ENCODE data around the gene MAMDC4. TPM values are rescaled to one million over a fixed set of nuclear protein-coding genes. Genes with fewer than 3 reads are reported as not detected.
A peak's percentile ranks its signal among the peaks of the same experiment; 100 is the strongest.

The MAMDC4 gene
- total and polyA plus RNA-seq, 4 donors: 1.6 to 15.9 (median 12.2) TPM

- Histone ChIP-seq H3K4me1 (ENCODE audit: control insufficient read depth, insufficient read depth, low read length) (peaks cover 36% of the 10 kb centered on the region), H3K27me3 (ENCODE audit: control insufficient read depth, insufficient read depth, low read length) (peaks cover 16% of the 10 kb centered on the region), H3K4me3 (ENCODE audit: low read depth, low read length) (peak overlapping the region; percentile 91), H3K9me3 (ENCODE audit: control insufficient read depth, insufficient read depth, low read length) (no peaks in the 10 kb centered on the region), H3K27ac (ENCODE audit: low read depth, low read length) (peak overlapping the region; percentile 98), H3K36me3 (ENCODE audit: control insufficient read depth, insufficient read depth, low read length) (peaks cover 80% of the 10 kb centered on the region)
- WGBS (ENCODE audit: insufficient coverage): 38% methylated on average over 43 of the region's 43 CpGs
- DNase-seq (ENCODE audit: low read depth in 4 of 6, low spot score in 6 of 6): no peak
These were observed 1.9 kb upstream of the MAMDC4 start for GRCh38 chr9:136849960-136850865.

GRCh38 chr9:136850866-136851775 is 1.0 kb upstream of the MAMDC4 start:
- Histone ChIP-seq H3K27me3 (ENCODE audit: control insufficient read depth, insufficient read depth, low read length) (peaks cover 10% of the 10 kb centered on the region), H3K4me1 (ENCODE audit: control insufficient read depth, insufficient read depth, low read length) (peaks cover 35% of the 10 kb centered on the region), H3K36me3 (ENCODE audit: control insufficient read depth, insufficient read depth, low read length) (peaks cover 83% of the 10 kb centered on the region), H3K27ac (ENCODE audit: low read depth, low read length) (no peak overlapping the region), H3K4me3 (ENCODE audit: low read depth, low read length) (no peak overlapping the region), H3K9me3 (ENCODE audit: control insufficient read depth, insufficient read depth, low read length) (no peaks in the 10 kb centered on the region)
- no peak for DNase-seq (ENCODE audit: low read depth in 4 of 6, low spot score in 6 of 6)
- 90% methylated on average over 22 of the region's 23 CpGs for WGBS (ENCODE audit: insufficient coverage)

DNA sequence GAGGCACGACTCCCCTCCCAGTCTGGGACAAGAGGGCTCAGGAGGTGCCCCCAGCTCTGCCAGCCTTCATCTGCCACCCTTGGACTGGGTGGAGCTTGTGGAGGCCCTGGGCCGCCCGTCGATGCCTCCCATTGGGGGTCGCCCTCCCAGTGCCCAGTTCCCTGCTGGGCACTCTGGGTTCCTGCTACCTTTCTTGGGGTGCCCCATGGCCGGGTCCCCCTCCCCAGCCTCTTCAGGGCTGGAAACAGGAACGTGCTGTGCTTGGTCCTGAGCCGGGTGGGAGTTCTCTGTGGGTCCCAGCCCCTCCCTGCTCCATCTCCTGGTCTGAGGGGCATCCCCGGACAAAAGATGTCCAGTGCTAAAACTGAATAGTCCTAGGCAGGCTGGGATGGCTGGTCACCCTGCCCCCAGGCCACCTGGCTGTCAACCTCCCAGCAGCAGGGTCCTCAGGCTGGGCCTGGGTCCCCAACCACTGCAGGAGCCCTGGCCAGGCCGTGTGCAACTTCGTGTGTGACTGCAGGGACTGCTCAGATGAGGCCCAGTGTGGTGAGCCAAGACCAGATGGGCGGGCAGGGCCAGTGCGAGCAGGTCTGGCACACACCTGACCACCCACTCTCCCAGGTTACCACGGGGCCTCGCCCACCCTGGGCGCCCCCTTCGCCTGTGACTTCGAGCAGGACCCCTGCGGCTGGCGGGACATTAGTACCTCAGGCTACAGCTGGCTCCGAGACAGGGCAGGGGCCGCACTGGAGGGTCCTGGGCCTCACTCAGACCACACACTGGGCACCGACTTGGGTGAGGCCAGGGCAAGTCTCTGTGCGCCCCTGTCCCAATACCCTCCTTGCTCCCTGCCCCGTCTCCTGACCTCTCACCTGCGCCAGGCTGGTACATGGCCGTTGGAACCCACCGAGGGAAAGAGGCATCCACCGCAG is 784 bp downstream of the MAMDC4 start:
- Histone ChIP-seq H3K4me1 (ENCODE audit: control insufficient read depth, insufficient read depth, low read length) (peaks cover 26% of the 10 kb centered on the region), H3K9me3 (ENCODE audit: control insufficient read depth, insufficient read depth, low read length) (no peaks in the 10 kb centered on the region), H3K27ac (ENCODE audit: low read depth, low read length) (no peak overlapping the region), H3K36me3 (ENCODE audit: control insufficient read depth, insufficient read depth, low read length) (peaks cover 86% of the 10 kb centered on the region), H3K27me3 (ENCODE audit: control insufficient read depth, insufficient read depth, low read length) (no peaks in the 10 kb centered on the region), H3K4me3 (ENCODE audit: low read depth, low read length) (no peak overlapping the region)
- no peak for DNase-seq (ENCODE audit: low read depth in 4 of 6, low spot score in 6 of 6)
- WGBS (ENCODE audit: insufficient coverage): 86% methylated on average over 29 of the region's 29 CpGs

DNA sequence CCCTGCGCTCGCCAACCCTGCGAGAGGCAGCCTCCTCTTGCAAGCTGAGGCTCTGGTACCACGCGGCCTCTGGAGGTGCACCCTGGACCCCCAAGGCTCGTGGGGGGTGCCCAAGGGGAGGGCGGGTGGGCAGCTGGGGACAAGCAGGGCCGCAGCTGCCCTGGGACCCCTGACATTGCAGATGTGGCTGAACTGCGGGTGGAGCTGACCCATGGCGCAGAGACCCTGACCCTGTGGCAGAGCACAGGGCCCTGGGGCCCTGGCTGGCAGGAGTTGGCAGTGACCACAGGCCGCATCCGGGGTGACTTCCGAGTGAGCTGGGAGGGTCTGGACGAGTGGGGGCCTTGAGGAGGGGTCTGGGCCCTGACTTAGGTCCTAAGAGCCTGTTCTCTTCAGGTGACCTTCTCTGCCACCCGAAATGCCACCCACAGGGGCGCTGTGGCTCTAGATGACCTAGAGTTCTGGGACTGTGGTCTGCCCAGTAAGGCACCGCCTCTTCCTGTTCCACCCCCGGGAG is 1.5 kb downstream of the MAMDC4 start:
- Histone ChIP-seq H3K4me1 (ENCODE audit: control insufficient read depth, insufficient read depth, low read length) (peaks cover 19% of the 10 kb centered on the region), H3K27me3 (ENCODE audit: control insufficient read depth, insufficient read depth, low read length) (no peaks in the 10 kb centered on the region), H3K4me3 (ENCODE audit: low read depth, low read length) (no peak overlapping the region), H3K27ac (ENCODE audit: low read depth, low read length) (no peak overlapping the region), H3K9me3 (ENCODE audit: control insufficient read depth, insufficient read depth, low read length) (no peaks in the 10 kb centered on the region), H3K36me3 (ENCODE audit: control insufficient read depth, insufficient read depth, low read length) (peaks cover 89% of the 10 kb centered on the region)
- DNase-seq (ENCODE audit: low read depth in 4 of 6, low spot score in 6 of 6): no peak
- 88% methylated on average over 18 of the region's 18 CpGs for WGBS (ENCODE audit: insufficient coverage)

DNA sequence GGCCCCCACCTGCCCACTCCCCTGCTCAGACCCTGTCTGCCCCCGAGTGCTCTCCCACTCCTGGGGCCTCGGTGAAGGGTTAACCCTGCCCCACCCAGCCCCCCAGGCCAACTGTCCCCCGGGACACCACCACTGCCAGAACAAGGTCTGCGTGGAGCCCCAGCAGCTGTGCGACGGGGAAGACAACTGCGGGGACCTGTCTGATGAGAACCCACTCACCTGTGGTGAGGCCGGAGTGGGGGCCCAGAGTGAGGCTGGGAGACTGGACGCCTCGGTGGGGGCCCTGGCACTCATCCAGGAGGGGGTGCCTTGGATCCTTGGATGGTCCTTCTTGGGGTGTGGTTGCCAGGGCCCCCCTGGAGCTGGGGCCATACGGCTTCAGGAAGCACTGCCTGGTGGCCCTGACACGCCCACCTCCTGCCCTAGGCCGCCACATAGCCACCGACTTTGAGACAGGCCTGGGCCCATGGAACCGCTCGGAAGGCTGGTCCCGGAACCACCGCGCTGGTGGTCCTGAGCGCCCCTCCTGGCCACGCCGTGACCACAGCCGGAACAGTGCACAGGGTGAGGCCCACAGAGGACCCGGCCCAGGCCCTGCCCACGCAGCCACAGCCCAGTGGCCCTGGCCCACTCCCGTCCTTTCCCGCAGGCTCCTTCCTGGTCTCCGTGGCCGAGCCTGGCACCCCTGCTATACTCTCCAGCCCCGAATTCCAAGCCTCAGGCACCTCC is 2.1 kb downstream of the MAMDC4 start:
- no peak for DNase-seq (ENCODE audit: low read depth in 4 of 6, low spot score in 6 of 6)
- 78% methylated on average over 27 of the region's 30 CpGs for WGBS (ENCODE audit: insufficient coverage)
- Histone ChIP-seq H3K4me1 (ENCODE audit: control insufficient read depth, insufficient read depth, low read length) (peaks cover 25% of the 10 kb centered on the region), H3K36me3 (ENCODE audit: control insufficient read depth, insufficient read depth, low read length) (peaks cover 96% of the 10 kb centered on the region), H3K9me3 (ENCODE audit: control insufficient read depth, insufficient read depth, low read length) (no peaks in the 10 kb centered on the region), H3K27me3 (ENCODE audit: control insufficient read depth, insufficient read depth, low read length) (no peaks in the 10 kb centered on the region), H3K4me3 (ENCODE audit: low read depth, low read length) (no peak overlapping the region), H3K27ac (ENCODE audit: low read depth, low read length) (no peak overlapping the region)

GRCh38 chr9:136854842-136855460 is 2.8 kb downstream of the MAMDC4 start:
- Histone ChIP-seq H3K27me3 (ENCODE audit: control insufficient read depth, insufficient read depth, low read length) (no peaks in the 10 kb centered on the region), H3K27ac (ENCODE audit: low read depth, low read length) (no peak overlapping the region), H3K9me3 (ENCODE audit: control insufficient read depth, insufficient read depth, low read length) (no peaks in the 10 kb centered on the region), H3K4me3 (ENCODE audit: low read depth, low read length) (no peak overlapping the region), H3K4me1 (ENCODE audit: control insufficient read depth, insufficient read depth, low read length) (peaks cover 28% of the 10 kb centered on the region), H3K36me3 (ENCODE audit: control insufficient read depth, insufficient read depth, low read length) (peaks cover 100% of the 10 kb centered on the region)
- DNase-seq (ENCODE audit: low read depth in 4 of 6, low spot score in 6 of 6): no peak
- 88% methylated on average over 23 of the region's 23 CpGs for WGBS (ENCODE audit: insufficient coverage)

- Histone ChIP-seq H3K9me3 (ENCODE audit: control insufficient read depth, insufficient read depth, low read length) (no peaks in the 10 kb centered on the region), H3K27ac (ENCODE audit: low read depth, low read length) (no peak overlapping the region), H3K4me1 (ENCODE audit: control insufficient read depth, insufficient read depth, low read length) (peaks cover 22% of the 10 kb centered on the region), H3K4me3 (ENCODE audit: low read depth, low read length) (no peak overlapping the region), H3K27me3 (ENCODE audit: control insufficient read depth, insufficient read depth, low read length) (no peaks in the 10 kb centered on the region), H3K36me3 (ENCODE audit: control insufficient read depth, insufficient read depth, low read length) (peaks cover 100% of the 10 kb centered on the region)
- peak in 1 of 6 donors; percentile 3 for DNase-seq (ENCODE audit: low read depth in 4 of 6, low spot score in 6 of 6)
- WGBS (ENCODE audit: insufficient coverage): 76% methylated on average over 26 of the region's 26 CpGs
These were observed 3.4 kb downstream of the MAMDC4 start for GRCh38 chr9:136855461-136856078.

DNA sequence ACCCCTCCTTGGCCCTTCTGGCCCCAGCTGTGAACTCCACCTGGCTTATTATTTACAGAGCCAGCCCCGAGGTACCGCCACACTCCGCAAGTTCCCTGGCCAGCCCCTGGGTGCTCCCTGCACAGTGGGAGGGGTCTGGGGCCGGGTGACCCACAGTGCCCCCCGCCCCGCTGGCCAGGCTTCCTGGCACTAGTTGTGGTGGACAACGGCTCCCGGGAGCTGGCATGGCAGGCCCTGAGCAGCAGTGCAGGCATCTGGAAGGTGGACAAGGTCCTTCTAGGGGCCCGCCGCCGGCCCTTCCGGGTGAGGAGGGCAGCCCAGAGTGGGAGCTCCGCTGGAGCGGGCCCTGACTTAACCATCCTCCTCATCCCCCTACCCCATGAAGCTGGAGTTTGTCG is 3.9 kb downstream of the MAMDC4 start:
- H3K4me1 ChIP-seq (ENCODE audit: control insufficient read depth, insufficient read depth, low read length): peaks cover 17% of the 10 kb centered on the region
- DNase-seq (ENCODE audit: low read depth in 4 of 6, low spot score in 6 of 6): peak in 1 of 6 donors; percentile 1
- H3K4me3 ChIP-seq (ENCODE audit: low read depth, low read length): no peak overlapping the region
- no peaks in the 10 kb centered on the region for H3K9me3 ChIP-seq (ENCODE audit: control insufficient read depth, insufficient read depth, low read length)
- 79% methylated on average over 13 of the region's 15 CpGs for WGBS (ENCODE audit: insufficient coverage)
- no peak overlapping the region for H3K27ac ChIP-seq (ENCODE audit: low read depth, low read length)
- H3K27me3 ChIP-seq (ENCODE audit: control insufficient read depth, insufficient read depth, low read length): no peaks in the 10 kb centered on the region
- H3K36me3 ChIP-seq (ENCODE audit: control insufficient read depth, insufficient read depth, low read length): peaks cover 100% of the 10 kb centered on the region

All from spinal cord (tissue), 10 donors.